ENCODE data around the gene SCN5A. TPM values are rescaled to one million over a fixed set of nuclear protein-coding genes. Genes with fewer than 3 reads are reported as not detected.

The SCN5A gene
- total RNA-seq, 1 donor from 2014 or later: 1.4 TPM

DNA sequence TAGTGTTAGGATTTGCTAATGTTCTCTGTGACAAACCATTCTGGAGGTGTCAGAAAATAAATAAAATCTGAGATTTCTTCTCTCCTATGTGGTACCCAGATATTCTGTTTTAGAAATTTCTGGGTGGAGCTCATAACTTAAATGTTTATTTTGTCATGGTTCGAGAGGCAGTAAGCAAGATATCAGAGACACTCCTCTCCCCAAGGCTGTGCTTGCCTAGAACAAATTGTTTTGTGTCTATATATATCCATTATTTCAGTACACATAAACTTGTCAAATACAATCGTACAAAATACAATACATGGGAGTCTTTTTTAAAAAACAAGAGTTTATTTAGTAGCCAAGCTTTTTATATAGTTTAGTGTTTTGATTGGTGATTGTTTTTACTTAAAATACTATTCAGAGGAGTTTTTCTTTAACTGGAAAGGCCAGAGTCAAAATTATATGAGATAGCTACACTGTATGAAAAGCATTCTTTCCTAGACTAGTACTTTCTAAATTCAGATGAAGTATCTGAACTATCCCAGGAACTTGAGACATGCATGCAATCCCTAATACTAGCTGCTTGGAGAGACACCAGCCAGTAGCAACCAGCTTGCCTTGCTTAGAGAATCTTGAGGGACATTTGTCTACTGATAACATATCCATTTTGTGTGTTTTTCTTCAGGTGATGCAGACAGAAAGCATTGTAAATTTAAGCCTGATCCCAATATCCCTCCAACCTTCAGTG lies 148.6 kb downstream of the SCN5A start:
- Mint-ChIP-seq H3K36me3 (ENCODE audit: low read depth, unreplicated experiment) (peaks cover 3% of the 10 kb centered on the region), H3K27me3 (ENCODE audit: unreplicated experiment) (peaks cover 2% of the 10 kb centered on the region), H3K4me1 (ENCODE audit: unreplicated experiment) (peaks cover 3% of the 10 kb centered on the region), H3K27ac (ENCODE audit: unreplicated experiment) (no peak overlapping the region), H3K4me3 (ENCODE audit: unreplicated experiment) (no peak overlapping the region), H3K9me3 (ENCODE audit: unreplicated experiment) (no peaks in the 10 kb centered on the region)
- DNase-seq (ENCODE audit: low spot score): no peak
- TF ChIP-seq, protein P1, sequence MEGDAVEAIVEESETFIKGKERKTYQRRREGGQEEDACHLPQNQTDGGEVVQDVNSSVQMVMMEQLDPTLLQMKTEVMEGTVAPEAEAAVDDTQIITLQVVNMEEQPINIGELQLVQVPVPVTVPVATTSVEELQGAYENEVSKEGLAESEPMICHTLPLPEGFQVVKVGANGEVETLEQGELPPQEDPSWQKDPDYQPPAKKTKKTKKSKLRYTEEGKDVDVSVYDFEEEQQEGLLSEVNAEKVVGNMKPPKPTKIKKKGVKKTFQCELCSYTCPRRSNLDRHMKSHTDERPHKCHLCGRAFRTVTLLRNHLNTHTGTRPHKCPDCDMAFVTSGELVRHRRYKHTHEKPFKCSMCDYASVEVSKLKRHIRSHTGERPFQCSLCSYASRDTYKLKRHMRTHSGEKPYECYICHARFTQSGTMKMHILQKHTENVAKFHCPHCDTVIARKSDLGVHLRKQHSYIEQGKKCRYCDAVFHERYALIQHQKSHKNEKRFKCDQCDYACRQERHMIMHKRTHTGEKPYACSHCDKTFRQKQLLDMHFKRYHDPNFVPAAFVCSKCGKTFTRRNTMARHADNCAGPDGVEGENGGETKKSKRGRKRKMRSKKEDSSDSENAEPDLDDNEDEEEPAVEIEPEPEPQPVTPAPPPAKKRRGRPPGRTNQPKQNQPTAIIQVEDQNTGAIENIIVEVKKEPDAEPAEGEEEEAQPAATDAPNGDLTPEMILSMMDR (IDR thresholded peaks at IDR 0.05; ENCODE audit: unreplicated experiment): no peak

Other genes starting within 250 kb of the SCN5A start
- 56.7 TPM for gene ACVR2B, start 195.8 kb downstream of the SCN5A start, total RNA-seq (ENCODE audit: unreplicated experiment)
- gene EXOG, start 153.3 kb downstream of the SCN5A start, total RNA-seq (ENCODE audit: unreplicated experiment): 18.3 TPM
- gene SCN10A, start 166.5 kb upstream of the SCN5A start, total RNA-seq (ENCODE audit: unreplicated experiment): not detected

Data from endothelial cell (in vitro differentiated cells).